Neural cell (in vitro differentiated cells): Measurements from ENCODE around the gene TTC34. TPM values are rescaled to one million over a fixed set of nuclear protein-coding genes. Genes with fewer than 3 reads are reported as not detected.

Experiments used
- H2AFZ ChIP-seq: fragments of 200-600, 300-800 bp; sonication (generic), shearing (Covaris generic); 2 replicates; pipeline ENCODE4 v1.6.0; 2014; ENCODE audit warnings: low read depth, mild to moderate bottlenecking, antibody characterized with exemption, low read length, moderate library complexity
- H3F3A ChIP-seq: fragments of 200-600 bp; shearing (Covaris generic); 2 replicates; pipeline ENCODE4 v1.6.1; 2016; ENCODE audit warnings: mild to moderate bottlenecking, moderate library complexity, mixed read lengths, antibody characterized with exemption, low read length; ENCODE audit not compliant: insufficient read depth, poor library complexity, severe bottlenecking
- H3K27ac ChIP-seq: fragments of 200-600, 300-800 bp; sonication (generic), shearing (Covaris generic); 2 replicates; pipeline ENCODE4 v1.5.1; 2014; ENCODE audit warnings: mild to moderate bottlenecking, low read length, moderate library complexity
- H3K27me3 ChIP-seq: fragments of 300-800, 200-600 bp; sonication (generic), shearing (Covaris generic); 2 replicates; pipeline ENCODE4 v1.6.0; 2014; ENCODE audit warnings: mild to moderate bottlenecking, low read depth, low read length, moderate library complexity; ENCODE audit not compliant: insufficient read depth
- H3K36me3 ChIP-seq: fragments of 300-800, 200-600 bp; sonication (generic), shearing (Covaris generic); 2 replicates; pipeline ENCODE4 v1.5.1; 2014; ENCODE audit warnings: mild to moderate bottlenecking, antibody characterized with exemption, low read length, moderate library complexity; ENCODE audit not compliant: insufficient read depth
- H3K4me2 ChIP-seq: fragments of 300-800, 200-600 bp; sonication (generic), shearing (Covaris generic); 2 replicates; pipeline ENCODE4 v1.6.0; 2014; ENCODE audit warnings: mild to moderate bottlenecking, low read length
- H3K4me3 ChIP-seq: fragments of 300-800, 200-600 bp; sonication (generic), shearing (Covaris generic); 2 replicates; pipeline ENCODE4 v1.5.1; 2014; ENCODE audit warnings: mild to moderate bottlenecking, low read length, moderate library complexity
- H3K79me2 ChIP-seq: fragments of 200-600 bp; shearing (Covaris generic); replicated peaks from 2 replicates; pipeline ENCODE4 v1.6.0; 2014; ENCODE audit warnings: mild to moderate bottlenecking, low read length, moderate library complexity; ENCODE audit not compliant: insufficient read depth
- H3K9ac ChIP-seq: fragments of 300-800, 200-600 bp; sonication (generic), shearing (Covaris generic); 2 replicates; pipeline ENCODE4 v1.6.1; 2016; ENCODE audit warnings: mild to moderate bottlenecking, low read length, mixed read lengths
- H3K9me2 ChIP-seq: fragments of 200-600 bp; shearing (Covaris generic); 2 replicates; pipeline ENCODE4 v1.6.1; 2016; ENCODE audit warnings: mild to moderate bottlenecking, low read length, mixed read lengths; ENCODE audit not compliant: insufficient read depth
- H3K9me3 ChIP-seq: fragments of 200-600, 300-800 bp; sonication (generic), shearing (Covaris generic); 2 replicates; pipeline ENCODE4 v1.6.1; 2016; ENCODE audit warnings: mild to moderate bottlenecking, mixed run types, low read length, moderate library complexity, mixed read lengths
- H4K20me1 ChIP-seq: fragments of 200-600 bp; shearing (Covaris generic); 2 replicates; pipeline ENCODE4 v1.6.1; 2016; ENCODE audit warnings: mild to moderate bottlenecking, mixed run types; ENCODE audit not compliant: insufficient read depth
- CTCF ChIP-seq: fragments of 450-650 bp; IDR thresholded peaks from 2 replicates; pipeline ENCODE4 v1.5.1; 2014; ENCODE audit warnings: antibody characterized with exemption, mild to moderate bottlenecking, moderate library complexity; ENCODE audit not compliant: poor library complexity, severe bottlenecking
- EP300 ChIP-seq: fragments of 450-650 bp; conservative IDR thresholded peaks from 2 replicates; pipeline ENCODE4 v1.6.1; 2014; ENCODE audit warnings: antibody characterized with exemption, mild to moderate bottlenecking, moderate library complexity; ENCODE audit not compliant: poor library complexity, severe bottlenecking
- EZH2 ChIP-seq: fragments of 200-600, 300-800 bp; shearing (Covaris generic), sonication (generic); IDR thresholded peaks from 2 replicates; pipeline ENCODE4 v1.6.1; 2014; ENCODE audit warnings: antibody characterized with exemption, low read length, borderline replicate concordance, mild to moderate bottlenecking; ENCODE audit not compliant: insufficient read depth, poor library complexity, severe bottlenecking
- MXI1 ChIP-seq: fragments of 450-650 bp; conservative IDR thresholded peaks from 2 replicates; pipeline ENCODE4 v1.6.1; 2014; ENCODE audit warnings: antibody characterized with exemption, mild to moderate bottlenecking; ENCODE audit not compliant: poor library complexity, severe bottlenecking
- POLR2AphosphoS5 ChIP-seq: IDR thresholded peaks from 2 replicates; pipeline ENCODE4 v1.6.1; 2012
- RAD21 ChIP-seq: fragments of 450-650 bp; conservative IDR thresholded peaks from 2 replicates; pipeline ENCODE4 v1.6.1; 2014; ENCODE audit warnings: antibody characterized with exemption, mild to moderate bottlenecking, moderate library complexity
- SMC3 ChIP-seq: fragments of 450-650 bp; conservative IDR thresholded peaks from 2 replicates; pipeline ENCODE4 v1.6.1; 2014; ENCODE audit warnings: antibody characterized with exemption, mild to moderate bottlenecking, moderate library complexity; ENCODE audit not compliant: poor library complexity
- TAF1 ChIP-seq: IDR thresholded peaks from 2 replicates; pipeline ENCODE4 v1.6.1; 2012; ENCODE audit warnings: low read depth
- polyA plus RNA-seq: library from polyadenylated mRNA; depleted of rRNA; stranded (reverse); fragments of >200 nt; gene quantifications from 2 replicates; pipeline ENCODE4 v1.2.3, GENCODE V29; 2014
- TF ChIP-seq, protein P1 (sequence below): IDR thresholded peaks from 2 replicates; pipeline ENCODE4 v1.6.1; 2012; ENCODE audit warnings: borderline replicate concordance

Gene TTC34
- polyA plus RNA-seq, 1 donor from 2014 or later = 0.05 TPM

GRCh38 chr1:2601721-2602303 is 199.7 kb downstream of the TTC34 start:
- H3K36me3 ChIP-seq = no peaks in the 10 kb centered on the region
- no peak overlapping the region for H3K4me3 ChIP-seq
- H3K27me3 ChIP-seq = no peaks in the 10 kb centered on the region
- H3K79me2 ChIP-seq = no peaks in the 10 kb centered on the region
- no peak overlapping the region for H3K9ac ChIP-seq
- no peaks in the 10 kb centered on the region for H3F3A ChIP-seq
- no peak for TF ChIP-seq POLR2AphosphoS5
- no peak for TF ChIP-seq EZH2
- no peak for TF ChIP-seq CTCF
- no peaks in the 10 kb centered on the region for H3K9me2 ChIP-seq
- H4K20me1 ChIP-seq = no peaks in the 10 kb centered on the region
- no peak overlapping the region for H3K4me2 ChIP-seq
- H3K27ac ChIP-seq = no peak overlapping the region
- no peaks in the 10 kb centered on the region for H3K9me3 ChIP-seq
- no peak overlapping the region for H2AFZ ChIP-seq

DNA sequence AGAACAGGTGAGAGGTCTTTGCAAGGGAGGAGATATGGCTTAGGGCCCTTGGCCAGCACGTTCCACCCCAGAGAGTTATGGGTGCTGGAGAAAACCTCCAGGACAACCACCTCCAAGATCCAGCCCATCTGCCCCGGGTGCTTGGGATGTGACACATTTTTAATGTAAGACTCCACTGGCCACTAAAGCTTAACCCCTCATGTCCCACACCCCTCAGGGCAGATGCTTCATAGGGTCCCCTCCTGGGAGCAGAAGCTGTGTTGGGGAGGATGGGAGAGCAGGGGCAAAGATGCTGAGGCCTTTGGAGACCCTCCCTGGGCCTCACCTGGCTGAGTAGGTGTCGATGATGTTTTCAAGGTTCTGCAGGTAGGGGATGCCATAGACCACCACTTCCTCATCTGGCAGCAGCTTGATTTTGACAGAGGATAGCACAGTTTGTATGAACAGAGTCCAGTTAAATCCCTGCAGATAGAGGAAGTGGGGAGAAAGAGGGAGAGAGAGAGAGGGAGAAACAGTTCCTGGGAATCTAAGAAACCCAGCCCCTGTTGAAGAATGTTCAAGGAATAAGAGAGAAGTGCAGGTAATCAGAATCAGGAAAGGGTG is 203.1 kb downstream of the TTC34 start:
- no peaks in the 10 kb centered on the region for H3F3A ChIP-seq
- H3K9ac ChIP-seq = no peak overlapping the region
- H2AFZ ChIP-seq = no peak overlapping the region
- H3K79me2 ChIP-seq = no peaks in the 10 kb centered on the region
- H3K27me3 ChIP-seq = no peaks in the 10 kb centered on the region
- H3K9me2 ChIP-seq = no peaks in the 10 kb centered on the region
- no peak for TF ChIP-seq MXI1
- TF ChIP-seq EP300 = no peak
- TF ChIP-seq TAF1 = no peak
- TF ChIP-seq EZH2 = no peak
- TF ChIP-seq, protein P1, sequence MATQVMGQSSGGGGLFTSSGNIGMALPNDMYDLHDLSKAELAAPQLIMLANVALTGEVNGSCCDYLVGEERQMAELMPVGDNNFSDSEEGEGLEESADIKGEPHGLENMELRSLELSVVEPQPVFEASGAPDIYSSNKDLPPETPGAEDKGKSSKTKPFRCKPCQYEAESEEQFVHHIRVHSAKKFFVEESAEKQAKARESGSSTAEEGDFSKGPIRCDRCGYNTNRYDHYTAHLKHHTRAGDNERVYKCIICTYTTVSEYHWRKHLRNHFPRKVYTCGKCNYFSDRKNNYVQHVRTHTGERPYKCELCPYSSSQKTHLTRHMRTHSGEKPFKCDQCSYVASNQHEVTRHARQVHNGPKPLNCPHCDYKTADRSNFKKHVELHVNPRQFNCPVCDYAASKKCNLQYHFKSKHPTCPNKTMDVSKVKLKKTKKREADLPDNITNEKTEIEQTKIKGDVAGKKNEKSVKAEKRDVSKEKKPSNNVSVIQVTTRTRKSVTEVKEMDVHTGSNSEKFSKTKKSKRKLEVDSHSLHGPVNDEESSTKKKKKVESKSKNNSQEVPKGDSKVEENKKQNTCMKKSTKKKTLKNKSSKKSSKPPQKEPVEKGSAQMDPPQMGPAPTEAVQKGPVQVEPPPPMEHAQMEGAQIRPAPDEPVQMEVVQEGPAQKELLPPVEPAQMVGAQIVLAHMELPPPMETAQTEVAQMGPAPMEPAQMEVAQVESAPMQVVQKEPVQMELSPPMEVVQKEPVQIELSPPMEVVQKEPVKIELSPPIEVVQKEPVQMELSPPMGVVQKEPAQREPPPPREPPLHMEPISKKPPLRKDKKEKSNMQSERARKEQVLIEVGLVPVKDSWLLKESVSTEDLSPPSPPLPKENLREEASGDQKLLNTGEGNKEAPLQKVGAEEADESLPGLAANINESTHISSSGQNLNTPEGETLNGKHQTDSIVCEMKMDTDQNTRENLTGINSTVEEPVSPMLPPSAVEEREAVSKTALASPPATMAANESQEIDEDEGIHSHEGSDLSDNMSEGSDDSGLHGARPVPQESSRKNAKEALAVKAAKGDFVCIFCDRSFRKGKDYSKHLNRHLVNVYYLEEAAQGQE = no peak
- no peak for TF ChIP-seq SMC3
- no peak for TF ChIP-seq RAD21
- no peak for TF ChIP-seq CTCF
- TF ChIP-seq POLR2AphosphoS5 = no peak
- no peaks in the 10 kb centered on the region for H4K20me1 ChIP-seq
- no peaks in the 10 kb centered on the region for H3K36me3 ChIP-seq
- H3K9me3 ChIP-seq = no peaks in the 10 kb centered on the region
- H3K4me3 ChIP-seq = no peak overlapping the region
- H3K4me2 ChIP-seq = no peak overlapping the region
- no peak overlapping the region for H3K27ac ChIP-seq
